NCI-H345 treated with DMSO at 0.1 percent for 48 hours (cell line): ENCODE data around the gene MAPK8IP2.
"Not testable (repeated sequence)": the region's sequence is repeated elsewhere in the genome, so short reads cannot be mapped to it uniquely, and the experiment has no call there.

Experiments
- DNase-seq: peaks from one replicate; lab custom pipeline; 2025; ENCODE audit not compliant: unreplicated experiment; lab: John Stamatoyannopoulos, UW

Gene MAPK8IP2

GRCh38 chr22:50599816-50600455 lies 657 bp upstream of the MAPK8IP2 start:
- DNase-seq: no peak

GRCh38 chr22:50600967-50601668 lies 525 bp downstream of the MAPK8IP2 start:
- DNase-seq: no peak

- DNase-seq: no peak
These were observed 1.2 kb downstream of the MAPK8IP2 start for GRCh38 chr22:50601669-50602337.

GRCh38 chr22:50602338-50602700 lies 1.7 kb downstream of the MAPK8IP2 start:
- DNase-seq: no peak

- DNase-seq: no peak
These were observed 3.1 kb downstream of the MAPK8IP2 start for GRCh38 chr22:50603511-50604255.

- DNase-seq: no peak
These were observed 3.8 kb downstream of the MAPK8IP2 start for GRCh38 chr22:50604256-50605001.

GRCh38 chr22:50605002-50605612 lies 4.5 kb downstream of the MAPK8IP2 start:
- no peak for DNase-seq

- no peak for DNase-seq
These were observed 5.1 kb downstream of the MAPK8IP2 start for GRCh38 chr22:50605613-50606074.

- DNase-seq: no peak
These were observed 5.8 kb downstream of the MAPK8IP2 start for GRCh38 chr22:50606165-50606945.

GRCh38 chr22:50606946-50607658 lies 6.5 kb downstream of the MAPK8IP2 start:
- no peak for DNase-seq

GRCh38 chr22:50607659-50608020 lies 7.0 kb downstream of the MAPK8IP2 start:
- DNase-seq: no peak

GRCh38 chr22:50608058-50608840 lies 7.7 kb downstream of the MAPK8IP2 start:
- not testable (repeated sequence) for DNase-seq

GRCh38 chr22:50608996-50609395 lies 8.4 kb downstream of the MAPK8IP2 start:
- DNase-seq: no peak

GRCh38 chr22:50609599-50609998 lies 9.0 kb downstream of the MAPK8IP2 start:
- no peak for DNase-seq

- no peak for DNase-seq
These were observed 9.5 kb downstream of the MAPK8IP2 start for GRCh38 chr22:50610041-50610451.

- DNase-seq: no peak
These were observed 10.0 kb downstream of the MAPK8IP2 start for GRCh38 chr22:50610581-50610980.

GRCh38 chr22:50611341-50612060 lies 10.9 kb downstream of the MAPK8IP2 start:
- no peak for DNase-seq

- no peak for DNase-seq
These were observed 11.6 kb downstream of the MAPK8IP2 start for GRCh38 chr22:50612168-50612527.
